ENCODE results near the gene GXYLT2.

GXYLT2 gene

DNA sequence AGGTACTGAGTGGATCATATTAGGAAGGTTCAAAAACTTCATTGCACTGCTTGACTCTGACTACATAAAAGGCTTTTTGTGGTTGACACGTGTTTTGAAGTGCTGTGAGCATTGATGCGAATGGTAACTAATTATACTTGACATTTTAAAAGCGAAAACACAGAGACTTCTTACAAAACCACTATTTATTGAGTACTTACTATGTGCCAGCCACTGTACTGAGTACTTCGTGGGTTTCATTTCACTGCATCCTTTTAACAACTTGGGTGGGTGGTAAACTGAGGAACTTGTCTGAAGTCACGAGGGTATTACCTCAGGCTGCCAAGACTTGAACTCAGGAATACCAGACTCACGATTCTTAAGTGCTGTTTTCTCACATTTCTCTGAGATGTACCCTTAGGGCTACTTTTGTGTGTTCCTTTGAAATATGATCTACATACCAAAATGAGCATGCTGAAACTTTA, 63.4 kb downstream of the GXYLT2 start:
- Histone ChIP-seq H3K36me3 (ENCODE audit: control insufficient read depth in 1 of 2, insufficient read depth in 2 of 2, low read length in 2 of 2) (no peaks in the 10 kb centered on the region), H3K27ac (ENCODE audit: low read depth, low read length) (no peak overlapping the region), H3K4me1 (ENCODE audit: control insufficient read depth in 1 of 2, insufficient read depth in 2 of 2, low read length in 2 of 2) (peaks cover 0 to 10% of the 10 kb centered on the region in 2 donors), H3K9ac (ENCODE audit: low read depth in 1 of 2, low read length in 2 of 2) (no peak overlapping the region), H3K27me3 (ENCODE audit: control insufficient read depth in 1 of 2, insufficient read depth in 2 of 2, low read length in 2 of 2) (no peaks in the 10 kb centered on the region), H3K4me3 (ENCODE audit: low read depth in 1 of 2, low read length in 2 of 2) (no peak overlapping the region), H3K9me3 (ENCODE audit: control insufficient read depth in 1 of 2, low read length in 2 of 2) (no peaks in the 10 kb centered on the region)

DNA sequence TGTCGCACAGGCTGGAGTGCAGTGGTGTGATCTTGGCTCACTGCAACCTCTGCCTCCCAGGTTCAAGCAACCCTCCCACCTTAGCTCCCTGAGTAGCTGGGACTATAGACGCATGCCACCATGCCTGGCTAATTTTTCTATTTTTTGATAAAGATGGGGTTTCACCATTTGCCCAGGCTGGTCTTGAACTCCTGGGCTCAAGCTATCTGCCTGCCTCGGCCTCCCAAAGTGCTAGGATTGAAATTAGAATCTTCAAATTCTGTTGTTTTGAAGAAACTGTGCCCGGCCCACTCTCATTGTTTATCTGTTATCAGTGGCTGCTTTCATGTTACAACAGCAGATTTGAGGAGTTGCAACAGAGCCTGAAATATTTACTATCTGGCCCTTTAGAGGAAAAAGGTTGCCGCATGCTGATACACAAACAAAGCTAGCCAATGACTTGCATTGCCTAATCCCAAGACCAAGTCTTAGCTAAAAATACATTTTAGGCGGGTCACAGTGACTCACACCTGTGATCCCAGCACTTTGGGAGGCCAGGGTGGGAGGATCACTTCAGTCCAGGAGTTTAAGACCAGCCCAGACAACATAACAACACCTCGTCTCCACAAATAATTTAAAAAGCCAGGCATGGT, 65.6 kb downstream of the GXYLT2 start:
- H3K4me3 ChIP-seq (ENCODE audit: low read depth in 1 of 2, low read length in 2 of 2), result no peak overlapping the region
- no peaks in the 10 kb centered on the region for H3K9me3 ChIP-seq (ENCODE audit: control insufficient read depth in 1 of 2, low read length in 2 of 2)
- H3K9ac ChIP-seq (ENCODE audit: low read depth in 1 of 2, low read length in 2 of 2), result no peak overlapping the region
- no peak overlapping the region for H3K27ac ChIP-seq (ENCODE audit: low read depth, low read length)
- H3K4me1 ChIP-seq (ENCODE audit: control insufficient read depth in 1 of 2, insufficient read depth in 2 of 2, low read length in 2 of 2), result peaks cover 0 to 5% of the 10 kb centered on the region in 2 donors
- H3K27me3 ChIP-seq (ENCODE audit: control insufficient read depth in 1 of 2, insufficient read depth in 2 of 2, low read length in 2 of 2), result no peaks in the 10 kb centered on the region
- no peaks in the 10 kb centered on the region for H3K36me3 ChIP-seq (ENCODE audit: control insufficient read depth in 1 of 2, insufficient read depth in 2 of 2, low read length in 2 of 2)

DNA sequence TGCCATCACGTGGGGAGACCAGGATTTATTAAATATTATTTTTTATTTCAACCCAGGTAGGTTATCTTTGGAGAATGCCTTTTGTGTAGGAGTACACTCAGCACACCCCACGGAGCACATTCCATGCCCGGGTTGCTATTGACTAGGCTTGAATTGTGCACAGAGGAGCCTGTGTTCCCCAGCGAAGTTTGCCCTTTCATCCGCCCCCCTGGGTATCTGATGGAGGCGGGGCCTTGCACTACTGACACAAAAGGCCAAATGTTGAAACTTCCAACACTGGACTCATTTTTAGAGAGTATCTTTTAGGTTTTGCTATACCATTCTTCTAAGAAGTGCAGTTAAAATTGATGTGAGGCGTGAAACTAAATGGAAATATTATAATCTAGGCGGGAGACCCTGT, 69.5 kb downstream of the GXYLT2 start:
- H3K27me3 ChIP-seq (ENCODE audit: control insufficient read depth in 1 of 2, insufficient read depth in 2 of 2, low read length in 2 of 2), result no peaks in the 10 kb centered on the region
- no peak overlapping the region for H3K27ac ChIP-seq (ENCODE audit: low read depth, low read length)
- no peaks in the 10 kb centered on the region for H3K36me3 ChIP-seq (ENCODE audit: control insufficient read depth in 1 of 2, insufficient read depth in 2 of 2, low read length in 2 of 2)
- H3K4me3 ChIP-seq (ENCODE audit: low read depth in 1 of 2, low read length in 2 of 2), result no peak overlapping the region
- H3K9me3 ChIP-seq (ENCODE audit: control insufficient read depth in 1 of 2, low read length in 2 of 2), result no peaks in the 10 kb centered on the region
- H3K9ac ChIP-seq (ENCODE audit: low read depth in 1 of 2, low read length in 2 of 2), result no peak overlapping the region
- H3K4me1 ChIP-seq (ENCODE audit: control insufficient read depth in 1 of 2, insufficient read depth in 2 of 2, low read length in 2 of 2), result peaks cover 21 to 24% of the 10 kb centered on the region in 2 donors

DNA sequence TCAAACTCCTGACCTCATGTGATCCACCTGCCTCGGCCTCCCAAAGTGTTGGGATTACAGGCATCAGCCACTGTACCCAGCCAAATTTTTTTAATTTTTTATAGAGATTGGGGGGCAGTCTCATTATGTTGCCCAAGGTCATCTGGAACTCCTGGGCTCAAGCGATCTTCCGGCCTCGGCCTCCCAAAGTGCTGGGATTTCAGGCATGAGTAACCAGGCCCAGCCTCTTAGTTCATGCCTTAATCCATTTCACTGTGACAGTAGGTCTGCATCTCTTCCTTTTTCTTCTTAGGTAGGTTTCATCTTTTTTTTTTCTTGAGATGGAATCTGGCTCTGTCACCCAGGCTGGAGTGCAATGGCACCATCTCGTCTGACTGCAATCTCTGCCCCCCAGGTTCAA, 71.5 kb downstream of the GXYLT2 start:
- Histone ChIP-seq H3K9me3 (ENCODE audit: control insufficient read depth in 1 of 2, low read length in 2 of 2) (no peaks in the 10 kb centered on the region), H3K9ac (ENCODE audit: low read depth in 1 of 2, low read length in 2 of 2) (no peak overlapping the region), H3K4me1 (ENCODE audit: control insufficient read depth in 1 of 2, insufficient read depth in 2 of 2, low read length in 2 of 2) (peaks cover 21 to 24% of the 10 kb centered on the region in 2 donors), H3K4me3 (ENCODE audit: low read depth in 1 of 2, low read length in 2 of 2) (no peak overlapping the region), H3K27ac (ENCODE audit: low read depth, low read length) (no peak overlapping the region), H3K36me3 (ENCODE audit: control insufficient read depth in 1 of 2, insufficient read depth in 2 of 2, low read length in 2 of 2) (no peaks in the 10 kb centered on the region), H3K27me3 (ENCODE audit: control insufficient read depth in 1 of 2, insufficient read depth in 2 of 2, low read length in 2 of 2) (no peaks in the 10 kb centered on the region)

DNA sequence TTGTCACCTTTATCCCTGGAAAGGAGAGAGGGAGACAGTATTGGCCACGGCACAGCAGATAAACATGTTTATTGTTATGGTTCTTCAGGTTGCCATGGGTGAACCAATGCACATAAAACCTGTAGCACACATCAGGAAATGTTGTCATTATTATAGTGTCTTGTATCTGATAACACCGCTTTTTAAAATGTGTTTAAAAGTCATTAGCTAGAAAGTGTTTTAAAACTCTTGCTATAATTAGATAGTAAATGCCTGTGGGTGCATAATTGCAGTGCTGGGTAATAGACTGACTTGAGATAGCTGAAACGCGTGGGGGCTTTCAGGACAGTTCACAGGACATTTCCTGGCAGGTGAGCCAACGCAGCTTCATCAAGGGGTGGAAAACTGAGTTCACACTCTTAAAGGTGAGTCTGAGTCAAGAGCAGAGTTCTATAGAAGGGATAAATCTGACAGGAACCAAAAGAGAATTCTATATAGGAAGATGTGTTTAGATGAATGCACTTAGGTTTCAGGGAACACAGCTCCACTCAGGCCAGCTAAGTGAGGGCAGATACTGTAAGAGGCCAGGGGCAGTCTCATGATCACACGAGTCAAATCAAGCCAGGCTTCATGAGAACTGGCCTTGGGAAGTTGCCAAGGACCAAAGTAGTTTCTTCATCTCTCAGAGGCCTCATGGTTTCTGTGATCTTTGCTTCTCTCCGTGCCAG, 73.1 kb downstream of the GXYLT2 start:
- Histone ChIP-seq H3K27ac (ENCODE audit: low read depth, low read length) (no peak overlapping the region), H3K4me1 (ENCODE audit: control insufficient read depth in 1 of 2, insufficient read depth in 2 of 2, low read length in 2 of 2) (peaks cover 21 to 24% of the 10 kb centered on the region in 2 donors)

DNA sequence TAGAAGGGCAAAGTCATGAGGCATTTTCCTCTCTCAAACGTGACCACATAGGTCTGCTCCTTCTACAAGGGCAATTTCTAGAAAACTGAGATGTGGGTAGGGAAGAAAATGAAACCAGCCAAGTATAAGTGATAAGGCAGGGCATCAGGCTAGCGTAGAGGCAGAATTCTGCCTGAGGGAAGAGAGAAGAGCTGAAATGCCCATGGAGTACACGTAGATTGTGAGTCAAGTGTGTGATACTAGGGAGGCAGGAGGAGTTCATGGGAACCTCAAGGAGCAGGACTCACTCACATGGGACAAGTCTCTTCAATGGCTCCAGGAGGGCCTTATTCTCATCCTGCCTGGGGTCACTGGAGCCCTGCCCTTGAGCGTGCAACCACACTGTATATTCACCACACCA, 73.9 kb downstream of the GXYLT2 start:
- no peak overlapping the region for H3K4me3 ChIP-seq (ENCODE audit: low read depth in 1 of 2, low read length in 2 of 2)

More for the DNA sequence above, 73.1 kb downstream of the GXYLT2 start:
- Histone ChIP-seq H3K9ac (ENCODE audit: low read depth in 1 of 2, low read length in 2 of 2) (no peak overlapping the region), H3K9me3 (ENCODE audit: control insufficient read depth in 1 of 2, low read length in 2 of 2) (no peaks in the 10 kb centered on the region), H3K4me3 (ENCODE audit: low read depth in 1 of 2, low read length in 2 of 2) (no peak overlapping the region), H3K36me3 (ENCODE audit: control insufficient read depth in 1 of 2, insufficient read depth in 2 of 2, low read length in 2 of 2) (no peaks in the 10 kb centered on the region), H3K27me3 (ENCODE audit: control insufficient read depth in 1 of 2, insufficient read depth in 2 of 2, low read length in 2 of 2) (no peaks in the 10 kb centered on the region)

DNA sequence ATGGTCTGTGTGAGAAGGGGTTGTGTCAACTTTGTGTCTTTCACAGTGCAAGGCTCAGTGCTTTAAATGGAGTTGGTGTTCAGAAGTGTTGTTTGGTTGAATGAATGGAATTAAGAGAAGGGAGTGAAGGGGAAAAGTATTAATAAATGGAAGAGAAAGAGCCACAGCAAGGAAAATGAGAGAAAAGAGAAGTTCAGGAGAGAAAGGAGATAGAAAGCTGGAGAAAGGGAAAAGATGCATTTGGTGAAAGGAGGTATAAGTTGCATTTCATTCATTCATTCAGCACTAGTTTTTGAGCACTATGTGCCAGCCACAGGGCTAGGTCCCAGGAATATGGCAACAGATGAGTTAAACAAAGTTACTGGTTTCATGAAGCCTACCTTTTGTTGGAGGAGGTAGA, 74.5 kb downstream of the GXYLT2 start:
- Histone ChIP-seq H3K36me3 (ENCODE audit: control insufficient read depth in 1 of 2, insufficient read depth in 2 of 2, low read length in 2 of 2) (no peaks in the 10 kb centered on the region), H3K27ac (ENCODE audit: low read depth, low read length) (no peak overlapping the region), H3K27me3 (ENCODE audit: control insufficient read depth in 1 of 2, insufficient read depth in 2 of 2, low read length in 2 of 2) (no peaks in the 10 kb centered on the region)

More for the DNA sequence above, 73.9 kb downstream of the GXYLT2 start:
- no peaks in the 10 kb centered on the region for H3K9me3 ChIP-seq (ENCODE audit: control insufficient read depth in 1 of 2, low read length in 2 of 2)
- no peaks in the 10 kb centered on the region for H3K27me3 ChIP-seq (ENCODE audit: control insufficient read depth in 1 of 2, insufficient read depth in 2 of 2, low read length in 2 of 2)
- H3K36me3 ChIP-seq (ENCODE audit: control insufficient read depth in 1 of 2, insufficient read depth in 2 of 2, low read length in 2 of 2), result no peaks in the 10 kb centered on the region
- H3K9ac ChIP-seq (ENCODE audit: low read depth in 1 of 2, low read length in 2 of 2), result no peak overlapping the region
- H3K27ac ChIP-seq (ENCODE audit: low read depth, low read length), result no peak overlapping the region
- peaks cover 21 to 24% of the 10 kb centered on the region in 2 donors for H3K4me1 ChIP-seq (ENCODE audit: control insufficient read depth in 1 of 2, insufficient read depth in 2 of 2, low read length in 2 of 2)

DNA sequence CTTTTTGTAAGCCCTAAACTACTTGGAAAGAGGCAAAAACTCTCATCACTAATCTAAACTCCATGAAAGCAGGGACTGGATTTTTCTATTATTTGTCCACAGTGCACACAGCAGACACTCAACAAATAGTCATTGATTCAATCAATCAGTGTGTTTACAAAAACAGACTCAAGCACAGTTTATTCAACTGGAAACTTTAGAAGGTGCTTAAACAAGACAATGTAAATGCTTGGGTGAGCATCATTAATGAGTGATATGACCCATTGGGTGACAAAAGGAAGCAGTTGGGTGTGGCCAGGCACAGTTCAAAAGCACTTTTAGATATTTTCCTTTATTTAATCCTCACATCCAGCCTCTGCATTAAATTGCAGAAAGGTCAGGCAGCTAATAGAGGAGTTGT, 76.8 kb downstream of the GXYLT2 start:
- Histone ChIP-seq H3K27me3 (ENCODE audit: control insufficient read depth in 1 of 2, insufficient read depth in 2 of 2, low read length in 2 of 2) (no peaks in the 10 kb centered on the region), H3K9me3 (ENCODE audit: control insufficient read depth in 1 of 2, low read length in 2 of 2) (no peaks in the 10 kb centered on the region), H3K36me3 (ENCODE audit: control insufficient read depth in 1 of 2, insufficient read depth in 2 of 2, low read length in 2 of 2) (no peaks in the 10 kb centered on the region), H3K9ac (ENCODE audit: low read depth in 1 of 2, low read length in 2 of 2) (no peak overlapping the region), H3K27ac (ENCODE audit: low read depth, low read length) (no peak overlapping the region), H3K4me3 (ENCODE audit: low read depth in 1 of 2, low read length in 2 of 2) (no peak overlapping the region), H3K4me1 (ENCODE audit: control insufficient read depth in 1 of 2, insufficient read depth in 2 of 2, low read length in 2 of 2) (peaks cover 26 to 30% of the 10 kb centered on the region in 2 donors)

More for the DNA sequence above, 74.5 kb downstream of the GXYLT2 start:
- no peak overlapping the region for H3K4me3 ChIP-seq (ENCODE audit: low read depth in 1 of 2, low read length in 2 of 2)
- no peaks in the 10 kb centered on the region for H3K9me3 ChIP-seq (ENCODE audit: control insufficient read depth in 1 of 2, low read length in 2 of 2)
- peaks cover 22 to 24% of the 10 kb centered on the region in 2 donors for H3K4me1 ChIP-seq (ENCODE audit: control insufficient read depth in 1 of 2, insufficient read depth in 2 of 2, low read length in 2 of 2)
- H3K9ac ChIP-seq (ENCODE audit: low read depth in 1 of 2, low read length in 2 of 2), result no peak overlapping the region

DNA sequence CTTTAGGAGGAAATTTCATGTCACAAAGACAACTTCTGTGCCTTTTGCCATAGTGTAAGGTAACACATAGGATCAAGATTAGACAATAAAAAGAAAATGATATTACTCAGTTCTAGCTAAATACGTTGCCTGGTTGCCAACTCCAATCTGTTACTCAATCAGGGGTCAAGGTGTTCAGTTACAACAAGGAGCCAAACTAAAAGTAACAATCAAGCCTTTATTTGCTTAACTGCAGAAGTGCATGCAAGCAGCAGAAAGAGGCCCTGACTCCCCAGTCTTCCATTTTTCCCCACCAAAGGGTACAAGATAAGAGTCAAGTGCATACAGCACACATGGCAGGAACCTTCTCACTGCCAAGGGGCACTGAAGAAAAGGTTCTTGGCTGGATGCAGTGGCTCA, 80.4 kb downstream of the GXYLT2 start:
- Histone ChIP-seq H3K27ac (ENCODE audit: low read depth, low read length) (no peak overlapping the region), H3K27me3 (ENCODE audit: control insufficient read depth in 1 of 2, insufficient read depth in 2 of 2, low read length in 2 of 2) (no peaks in the 10 kb centered on the region), H3K4me1 (ENCODE audit: control insufficient read depth in 1 of 2, insufficient read depth in 2 of 2, low read length in 2 of 2) (peaks cover 5 to 9% of the 10 kb centered on the region in 2 donors), H3K4me3 (ENCODE audit: low read depth in 1 of 2, low read length in 2 of 2) (no peak overlapping the region), H3K9me3 (ENCODE audit: control insufficient read depth in 1 of 2, low read length in 2 of 2) (no peaks in the 10 kb centered on the region), H3K36me3 (ENCODE audit: control insufficient read depth in 1 of 2, insufficient read depth in 2 of 2, low read length in 2 of 2) (no peaks in the 10 kb centered on the region), H3K9ac (ENCODE audit: low read depth in 1 of 2, low read length in 2 of 2) (no peak overlapping the region)

DNA sequence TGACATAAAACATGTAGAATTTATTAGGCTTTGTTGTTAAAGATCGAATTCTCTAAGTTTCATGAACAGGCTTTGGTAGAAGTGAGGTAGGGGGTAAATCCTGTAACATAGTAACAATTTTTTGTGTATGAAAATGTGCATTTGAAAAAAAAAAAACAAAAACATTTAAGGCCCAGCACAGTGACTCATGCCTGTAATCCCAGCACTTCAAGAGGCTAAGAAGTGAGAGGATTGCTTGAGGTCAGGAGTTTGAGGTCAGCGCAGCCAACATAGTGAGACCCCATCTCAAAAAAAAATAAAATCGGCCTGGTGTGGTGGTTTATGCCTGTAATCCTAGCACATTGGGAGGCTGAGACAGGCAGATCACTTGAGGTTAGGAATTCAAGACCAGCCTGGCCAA, 81.9 kb downstream of the GXYLT2 start:
- no peak overlapping the region for H3K9ac ChIP-seq (ENCODE audit: low read depth in 1 of 2, low read length in 2 of 2)
- H3K27ac ChIP-seq (ENCODE audit: low read depth, low read length), result no peak overlapping the region
- H3K4me1 ChIP-seq (ENCODE audit: control insufficient read depth in 1 of 2, insufficient read depth in 2 of 2, low read length in 2 of 2), result peaks cover 9 to 12% of the 10 kb centered on the region in 2 donors
- no peaks in the 10 kb centered on the region for H3K36me3 ChIP-seq (ENCODE audit: control insufficient read depth in 1 of 2, insufficient read depth in 2 of 2, low read length in 2 of 2)
- H3K27me3 ChIP-seq (ENCODE audit: control insufficient read depth in 1 of 2, insufficient read depth in 2 of 2, low read length in 2 of 2), result no peaks in the 10 kb centered on the region
- no peak overlapping the region for H3K4me3 ChIP-seq (ENCODE audit: low read depth in 1 of 2, low read length in 2 of 2)
- no peaks in the 10 kb centered on the region for H3K9me3 ChIP-seq (ENCODE audit: control insufficient read depth in 1 of 2, low read length in 2 of 2)
